A549 (cell line): ENCODE results near the gene SYCE3.

Source experiments
- CTCF ChIP-seq: fragments of >200 bp; sonication (Bioruptor Twin); formaldehyde crosslinking; IDR thresholded peaks from 3 replicates; pipeline ENCODE4 v1.5.1; 2016
- MAX ChIP-seq: IDR thresholded peaks from 2 replicates; pipeline ENCODE4 v1.6.1; 2012
- POLR2A ChIP-seq: IDR thresholded peaks from 2 replicates; pipeline ENCODE4 v1.6.1; 2012; ENCODE audit warnings: mild to moderate bottlenecking, low read length

GRCh38 chr22:50546326-50547262 is 16.1 kb downstream of the SYCE3 start:
- no peak for TF ChIP-seq MAX
- no peak for TF ChIP-seq POLR2A
- TF ChIP-seq CTCF: no peak
